H9 (cell line): ENCODE results near the gene CHN2. TPM values are rescaled to one million over a fixed set of nuclear protein-coding genes. Genes with fewer than 3 reads are reported as not detected.

Source experiments
- DNase-seq: peaks from one replicate; pipeline ENCODE4 v3.0.0-alpha.2; 2017
- H2AFZ ChIP-seq: one replicate; pipeline ENCODE4 v1.6.1; 2013; ENCODE audit warnings: mild to moderate bottlenecking, low read length, control low read depth, moderate library complexity
- H2AK5ac ChIP-seq: 2 replicates; pipeline ENCODE4 v1.6.1; 2013; ENCODE audit warnings: low read length, control low read depth, mixed read lengths; ENCODE audit not compliant: insufficient read length
- H2BK120ac ChIP-seq: one replicate; pipeline ENCODE4 v1.6.1; 2013; ENCODE audit warnings: low read depth, mild to moderate bottlenecking, low read length, control low read depth, inconsistent platforms; ENCODE audit not compliant: poor library complexity, severe bottlenecking
- H2BK12ac ChIP-seq: 2 replicates; pipeline ENCODE4 v1.6.1; 2013; ENCODE audit warnings: low read length, control low read depth, mixed read lengths, low read depth; ENCODE audit not compliant: insufficient read length
- H2BK15ac ChIP-seq: 2 replicates; pipeline ENCODE4 v1.6.1; 2013; ENCODE audit warnings: low read depth, low read length, control low read depth
- H2BK20ac ChIP-seq: one replicate; pipeline ENCODE4 v1.6.1; 2013; ENCODE audit warnings: low read depth, mild to moderate bottlenecking, low read length, control low read depth, inconsistent platforms; ENCODE audit not compliant: poor library complexity, severe bottlenecking
- H2BK5ac ChIP-seq: 2 replicates; pipeline ENCODE4 v1.6.1; 2013; ENCODE audit warnings: low read length, control low read depth, mixed read lengths; ENCODE audit not compliant: insufficient read length
- H3K14ac ChIP-seq: 2 replicates; pipeline ENCODE4 v1.6.1; 2013; ENCODE audit warnings: low read length, control low read depth; ENCODE audit not compliant: insufficient read depth
- H3K18ac ChIP-seq: 2 replicates; pipeline ENCODE4 v1.6.1; 2013; ENCODE audit warnings: low read depth, mild to moderate bottlenecking, mixed read lengths, low read length, control low read depth; ENCODE audit not compliant: insufficient read length
- H3K23ac ChIP-seq: 2 replicates; pipeline ENCODE4 v1.6.1; 2013; ENCODE audit warnings: low read length, control low read depth, mixed read lengths, low read depth; ENCODE audit not compliant: insufficient read length
- H3K23me2 ChIP-seq: 2 replicates; pipeline ENCODE4 v1.6.1; 2013; ENCODE audit warnings: low read depth, mild to moderate bottlenecking, mixed read lengths, low read length, control low read depth; ENCODE audit not compliant: insufficient read length, poor library complexity, severe bottlenecking
- H3K27ac ChIP-seq: 2 replicates; pipeline ENCODE4 v1.5.1; 2013; ENCODE audit warnings: low read length, control low read depth, mixed read lengths, low read depth; ENCODE audit not compliant: insufficient read length
- H3K27me3 ChIP-seq: 2 replicates; pipeline ENCODE4 v1.6.1; 2013; ENCODE audit warnings: low read length, control low read depth, inconsistent platforms; ENCODE audit not compliant: insufficient read depth
- H3K4ac ChIP-seq: 2 replicates; pipeline ENCODE4 v1.6.1; 2013; ENCODE audit warnings: low read depth, mild to moderate bottlenecking, control low read depth, inconsistent platforms, low read length, moderate library complexity
- H3K4me1 ChIP-seq: 2 replicates; pipeline ENCODE4 v1.6.1; 2013; ENCODE audit warnings: low read length, control low read depth, inconsistent platforms; ENCODE audit not compliant: insufficient read depth
- H3K4me2 ChIP-seq: 2 replicates; pipeline ENCODE4 v1.6.1; 2013; ENCODE audit warnings: low read length, control low read depth, mixed read lengths; ENCODE audit not compliant: insufficient read length, insufficient read depth
- H3K56ac ChIP-seq: 2 replicates; pipeline ENCODE4 v1.6.1; 2013; ENCODE audit warnings: low read depth, mild to moderate bottlenecking, mixed read lengths, low read length, control low read depth; ENCODE audit not compliant: insufficient read length
- H3K79me1 ChIP-seq: 2 replicates; pipeline ENCODE4 v1.6.1; 2013; ENCODE audit warnings: low read depth, mild to moderate bottlenecking, moderate library complexity, low read length, control low read depth, inconsistent platforms; ENCODE audit not compliant: insufficient read depth, poor library complexity, severe bottlenecking
- H3K79me2 ChIP-seq: 2 replicates; pipeline ENCODE4 v1.6.1; 2013; ENCODE audit warnings: low read length, control low read depth, inconsistent platforms; ENCODE audit not compliant: insufficient read depth
- H3K9ac ChIP-seq: 2 replicates; pipeline ENCODE4 v1.6.1; 2013; ENCODE audit warnings: low read length, control low read depth, mixed read lengths; ENCODE audit not compliant: insufficient read length; ENCODE audit errors: extremely low read depth
- H3K9me3 ChIP-seq: one replicate; pipeline ENCODE4 v1.6.1; 2013; ENCODE audit warnings: low read depth, low read length, inconsistent platforms; ENCODE audit not compliant: control insufficient read depth
- H3T11ph ChIP-seq: one replicate; pipeline ENCODE4 v1.6.1; 2013; ENCODE audit warnings: mild to moderate bottlenecking, low read length, control low read depth, inconsistent platforms
- H4K20me1 ChIP-seq: one replicate; pipeline ENCODE4 v1.6.1; 2013; ENCODE audit not compliant: control insufficient read depth, insufficient read length, insufficient read depth
- H4K5ac ChIP-seq: 2 replicates; pipeline ENCODE4 v1.6.1; 2013; ENCODE audit warnings: low read depth, mild to moderate bottlenecking, mixed read lengths, low read length, control low read depth; ENCODE audit not compliant: insufficient read length
- H4K8ac ChIP-seq: replicated peaks from 2 replicates; pipeline ENCODE4 v1.6.1; 2013; ENCODE audit warnings: low read length, control low read depth, mixed read lengths, low read depth; ENCODE audit not compliant: insufficient read length
- H4K91ac ChIP-seq: 2 replicates; pipeline ENCODE4 v1.6.1; 2013; ENCODE audit warnings: low read depth, mild to moderate bottlenecking, moderate library complexity, mixed read lengths, low read length, control low read depth; ENCODE audit not compliant: insufficient read length
- H3K27ac Mint-ChIP-seq, 3 experiments: 2 replicates in 2 of 3; 3 replicates in 1 of 3; pipeline ENCODE4 v1.8.0; 2020 to 2021; ENCODE audit warnings: mixed read lengths in 3 of 3, mild to moderate bottlenecking in 1 of 3, moderate library complexity in 1 of 3
- H3K27me3 Mint-ChIP-seq: 2 replicates; pipeline ENCODE4 v1.8.0; 2021; ENCODE audit warnings: low read depth, mild to moderate bottlenecking, moderate library complexity, mixed read lengths
- H3K36me3 Mint-ChIP-seq, 3 experiments: 2 replicates in 2 of 3; 3 replicates in 1 of 3; pipeline ENCODE4 v1.8.0; 2020 to 2021; ENCODE audit warnings: low read depth in 3 of 3, mixed read lengths in 3 of 3; ENCODE audit not compliant: insufficient read depth in 1 of 3
- H3K4me1 Mint-ChIP-seq, 2 experiments: 2 replicates each; pipeline ENCODE4 v1.8.0; 2020; ENCODE audit warnings: mixed read lengths in 2 of 2
- H3K4me3 Mint-ChIP-seq, 2 experiments: 2 replicates in 1 of 2; 3 replicates in 1 of 2; pipeline ENCODE4 v1.8.0; 2020 to 2021; ENCODE audit warnings: mild to moderate bottlenecking in 2 of 2, mixed read lengths in 2 of 2, moderate library complexity in 1 of 2
- H3K9me3 Mint-ChIP-seq, 2 experiments: 2 replicates in 1 of 2; 3 replicates in 1 of 2; pipeline ENCODE4 v1.8.0; 2020; ENCODE audit warnings: mild to moderate bottlenecking in 2 of 2, mixed read lengths in 2 of 2, moderate library complexity in 1 of 2
- CTCF ChIP-seq: fragments of 200-600 bp; sonication (generic); conservative IDR thresholded peaks from 3 replicates; pipeline ENCODE4 v1.8.0; 2021; ENCODE audit warnings: antibody characterized with exemption, mild to moderate bottlenecking
- total RNA-seq: library from RNA; stranded (reverse); gene quantifications from 2 replicates; pipeline ENCODE4 v1.2.1, GENCODE V29; 2021

The CHN2 gene
- total RNA-seq, 1 experiment from 2014 or later, result 3.3 TPM

DNA sequence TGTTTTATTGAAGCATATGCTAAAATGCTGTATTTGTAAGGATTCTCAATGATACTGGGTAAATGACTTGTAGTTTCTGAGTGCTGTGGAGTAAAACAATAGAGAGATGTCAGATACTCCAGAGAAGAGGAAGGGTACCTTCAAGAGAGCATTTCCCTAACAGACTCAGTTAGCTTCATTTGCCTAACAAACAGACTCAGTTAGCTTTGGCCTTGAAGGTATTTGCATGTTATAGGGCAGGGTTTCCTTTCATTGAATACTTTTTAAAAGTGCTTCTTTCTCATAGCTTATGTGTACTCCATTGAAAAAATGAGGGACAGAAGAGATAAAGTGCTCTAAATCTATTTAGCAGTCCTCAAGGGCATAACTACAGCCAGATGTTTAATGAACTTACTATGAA is 101.8 kb downstream of the CHN2 start:
- no peak for DNase-seq
- peak overlapping the region; percentile 34 for H3K27ac ChIP-seq
- no peak overlapping the region for H3K14ac ChIP-seq
- H3T11ph ChIP-seq, result no peak overlapping the region
- H3K79me1 ChIP-seq, result no peaks in the 10 kb centered on the region
- H2BK12ac ChIP-seq, result no peak overlapping the region
- Mint-ChIP-seq H3K27ac (peak overlapping the region in 2 of 3 experiments; percentile 91; a peak in 5 of 7 replicates), H3K9me3 (no peaks in the 10 kb centered on the region), H3K36me3 (no peaks in the 10 kb centered on the region), H3K27me3 (no peaks in the 10 kb centered on the region), H3K4me1 (peaks cover 70 to 81% of the 10 kb centered on the region in 2 experiments), H3K4me3 (no peak overlapping the region)
- no peak overlapping the region for H4K91ac ChIP-seq
- no peaks in the 10 kb centered on the region for H3K79me2 ChIP-seq
- no peak overlapping the region for H3K9ac ChIP-seq
- H2AFZ ChIP-seq, result no peak overlapping the region
- H2AK5ac ChIP-seq, result no peak overlapping the region
- H3K4me1 ChIP-seq, result peaks cover 11% of the 10 kb centered on the region; the same call in 1 of the 2 replicates
- H2BK5ac ChIP-seq, result no peak overlapping the region
- no peaks in the 10 kb centered on the region for H3K27me3 ChIP-seq
- no peak overlapping the region for H4K8ac ChIP-seq
- no peak overlapping the region for H3K56ac ChIP-seq
- H3K23me2 ChIP-seq, result no peaks in the 10 kb centered on the region
- H4K5ac ChIP-seq, result no peak overlapping the region
- no peak for TF ChIP-seq CTCF
- H2BK15ac ChIP-seq, result no peak overlapping the region
- H2BK20ac ChIP-seq, result no peak overlapping the region
- peak overlapping the region; percentile 11 for H3K4me2 ChIP-seq
- H3K23ac ChIP-seq, result no peak overlapping the region
- no peak overlapping the region for H2BK120ac ChIP-seq
- no peak overlapping the region for H3K18ac ChIP-seq
- no peak overlapping the region for H3K4ac ChIP-seq
- no peaks in the 10 kb centered on the region for H4K20me1 ChIP-seq
- H3K9me3 ChIP-seq, result no peaks in the 10 kb centered on the region
